ENCODE measurements around the gene OAF. TPM values are rescaled to one million over a fixed set of nuclear protein-coding genes. Genes with fewer than 3 reads are reported as not detected.

Gene OAF
- polyA plus RNA-seq, 2 of the 4 experiments (the other 2 are of a cell fraction) = 3.0 to 3.8 TPM

- H3K4me2 ChIP-seq = no peak overlapping the region
- no peak overlapping the region for H3K4me3 ChIP-seq
- TF ChIP-seq NPAS2 (CRISPR knock-in tag; IDR thresholded peaks at IDR 0.05; ENCODE audit: borderline replicate concordance) (no peak), POLR2A (IDR thresholded peaks at IDR 0.05; ENCODE audit: low read length) (no peak), PHF8 (IDR thresholded peaks at IDR 0.05; ENCODE audit: borderline replicate concordance, low read depth) (no peak), ZFP36 (IDR thresholded peaks at IDR 0.05; ENCODE audit: borderline replicate concordance, partially characterized antibody) (no peak), NR3C1 (IDR thresholded peaks at IDR 0.05) (no peak), CBX2 (IDR thresholded peaks at IDR 0.05; ENCODE audit: borderline replicate concordance, low read depth) (no peak), ELK1 (IDR thresholded peaks at IDR 0.05; ENCODE audit: low read depth, low read length) (no peak), ZNF302 (CRISPR knock-in tag; IDR thresholded peaks at IDR 0.05) (no peak), CEBPB (IDR thresholded peaks at IDR 0.05) (no peak), NFE2L2 (conservative IDR thresholded peaks at IDR 0.05; ENCODE audit: low read length) (no peak), HES2 (IDR thresholded peaks at IDR 0.05) (no peak), ATOH8 (CRISPR knock-in tag; IDR thresholded peaks at IDR 0.05; ENCODE audit: low read depth) (no peak), JUN (IDR thresholded peaks at IDR 0.05) (no peak), E2F6 (IDR thresholded peaks at IDR 0.05; ENCODE audit: borderline replicate concordance, low read depth) (no peak), MAZ (IDR thresholded peaks at IDR 0.05; ENCODE audit: borderline replicate concordance, low read depth, low read length) (no peak), CHD4 (IDR thresholded peaks at IDR 0.05; ENCODE audit: borderline replicate concordance) (no peak), BHLHE40 (IDR thresholded peaks at IDR 0.05; ENCODE audit: low read depth, low read length) (no peak), RARB (CRISPR knock-in tag; IDR thresholded peaks at IDR 0.05) (no peak), TFCP2L1 (CRISPR knock-in tag; IDR thresholded peaks at IDR 0.05) (no peak), RNF2 (IDR thresholded peaks at IDR 0.05; ENCODE audit: borderline replicate concordance, low read depth) (no peak)
- ChIA-PET CTCF (interaction anchor here (0.9 to 5.0 kb wide), 5 partner anchors 15 to 106 kb away, joined by 3 to 27 read pairs (median 3); no protein-coding TSS in a partner anchor), POLR2A (no interaction called here)
- no peaks in the 10 kb centered on the region for H3K9me3 ChIP-seq
- ATAC-seq = no peak
- DNase-seq (ENCODE audit: low read depth in 1 of 2, low spot score in 1 of 2) = no peak
- WGBS (ENCODE audit: missing lambda C conversion rate) = 88% methylated on average over 5 of the region's 7 CpGs
- H3K4me1 ChIP-seq = 0 out of 3 replicates have a peak, but pooled peaks cover 7% of the 10 kb centered on the region
- H3K27ac ChIP-seq = no peak overlapping the region
- FAIRE-seq = no peak
These were observed 3.7 kb downstream of the OAF start for GRCh38 chr11:120214581-120214980.

- Histone ChIP-seq H3K9me3 (no peaks in the 10 kb centered on the region), H3K4me2 (no peak overlapping the region), H3K4me1 (0 out of 3 replicates have a peak, but pooled peaks cover 7% of the 10 kb centered on the region), H3K4me3 (no peak overlapping the region), H3K27ac (no peak overlapping the region)
- DNase-seq (ENCODE audit: low read depth in 1 of 2, low spot score in 1 of 2) (no peak), FAIRE-seq (no peak), ATAC-seq (no peak)
- ChIA-PET CTCF (interaction anchor here (0.6 to 5.0 kb wide), 6 partner anchors 14 to 85 kb away, joined by 3 to 27 read pairs (median 4); no protein-coding TSS in a partner anchor), POLR2A (no interaction called here)
- 84% methylated on average over 4 of the region's 5 CpGs for WGBS (ENCODE audit: missing lambda C conversion rate)
- TF ChIP-seq ZC3H11A (IDR thresholded peaks at IDR 0.05) (no peak), ELK1 (IDR thresholded peaks at IDR 0.05; ENCODE audit: low read depth, low read length) (no peak), PBX3 (IDR thresholded peaks at IDR 0.05) (no peak), ZNF302 (CRISPR knock-in tag; IDR thresholded peaks at IDR 0.05) (no peak), GATA3 (IDR thresholded peaks at IDR 0.05; ENCODE audit: borderline replicate concordance) (no peak), HDAC2 (IDR thresholded peaks at IDR 0.05) (no peak), CBX2 (IDR thresholded peaks at IDR 0.05; ENCODE audit: borderline replicate concordance, low read depth) (no peak), JUNB (IDR thresholded peaks at IDR 0.05) (no peak), RARB (CRISPR knock-in tag; IDR thresholded peaks at IDR 0.05) (no peak), ATOH8 (CRISPR knock-in tag; IDR thresholded peaks at IDR 0.05; ENCODE audit: low read depth) (no peak), BHLHE40 (IDR thresholded peaks at IDR 0.05; ENCODE audit: low read depth, low read length) (no peak), ZSCAN20 (CRISPR knock-in tag; IDR thresholded peaks at IDR 0.05) (no peak), CBX8 (IDR thresholded peaks at IDR 0.05) (no peak)
These were observed 4.8 kb downstream of the OAF start for GRCh38 chr11:120215634-120216033.

All from A549 (cell line).